ENCODE data around the gene PNPLA8. TPM values are rescaled to one million over a fixed set of nuclear protein-coding genes. Genes with fewer than 3 reads are reported as not detected.

Gene PNPLA8
- total RNA-seq, 1 donor from 2014 or later, result 33.4 TPM

GRCh38 chr7:108441392-108441955, 84.5 kb downstream of the PNPLA8 start:
- Mint-ChIP-seq H3K27me3 (ENCODE audit: insufficient read depth, low read depth) (no peaks in the 10 kb centered on the region), H3K4me1 (peaks cover 2% of the 10 kb centered on the region), H3K27ac (no peak overlapping the region), H3K9me3 (peaks cover 6% of the 10 kb centered on the region), H3K36me3 (no peaks in the 10 kb centered on the region), H3K4me3 (no peak overlapping the region)
- peaks cover 6% of the 10 kb centered on the region for H3F3A ChIP-seq (ENCODE audit: low read depth)
- H2AFZ ChIP-seq (replicated peaks), result no peak overlapping the region
- H3K4me2 ChIP-seq, result no peak overlapping the region
- no peak overlapping the region for H3K9ac ChIP-seq
- H3K9me3 ChIP-seq (ENCODE audit: low read depth), result peaks cover 10% of the 10 kb centered on the region
- H3K4me1 ChIP-seq, result peaks cover 11% of the 10 kb centered on the region
- no peak overlapping the region for H3K27ac ChIP-seq
- no peaks in the 10 kb centered on the region for H4K20me1 ChIP-seq (ENCODE audit: low read depth)
- DNase-seq (ENCODE audit: low spot score), result no peak
- no peaks in the 10 kb centered on the region for H3K27me3 ChIP-seq
- H3K4me3 ChIP-seq, result no peak overlapping the region
- no peaks in the 10 kb centered on the region for H3K36me3 ChIP-seq
- H3K79me2 ChIP-seq (ENCODE audit: low read depth), result peaks cover 3% of the 10 kb centered on the region
- TF ChIP-seq EZH2phosphoT487 (IDR thresholded peaks at IDR 0.05) (no peak), CTCF (IDR thresholded peaks at IDR 0.05) (no peak), EZH2 (IDR thresholded peaks at IDR 0.05) (no peak)

GRCh38 chr7:108440613-108441012, 85.3 kb downstream of the PNPLA8 start:
- Histone ChIP-seq H3K27me3 (no peaks in the 10 kb centered on the region), H3K27ac (peak overlapping the region; percentile 4), H3K4me1 (peaks cover 11% of the 10 kb centered on the region), H3K79me2 (ENCODE audit: low read depth) (peaks cover 3% of the 10 kb centered on the region), H3K9ac (no peak overlapping the region), H3K4me3 (no peak overlapping the region), H4K20me1 (ENCODE audit: low read depth) (no peaks in the 10 kb centered on the region), H2AFZ (replicated peaks) (peak overlapping the region; percentile 45), H3F3A (ENCODE audit: low read depth) (peaks cover 6% of the 10 kb centered on the region), H3K4me2 (peak overlapping the region; percentile 24), H3K36me3 (no peaks in the 10 kb centered on the region), H3K9me3 (ENCODE audit: low read depth) (peaks cover 10% of the 10 kb centered on the region)
- no peak overlapping the region for H3K27ac Mint-ChIP-seq
- no peak overlapping the region for H3K4me3 Mint-ChIP-seq
- peaks cover under 1% of the 10 kb centered on the region for H3K36me3 Mint-ChIP-seq
- H3K27me3 Mint-ChIP-seq (ENCODE audit: insufficient read depth, low read depth), result no peaks in the 10 kb centered on the region
- H3K4me1 Mint-ChIP-seq, result peaks cover 2% of the 10 kb centered on the region
- H3K9me3 Mint-ChIP-seq, result peaks cover 9% of the 10 kb centered on the region
- no peak for DNase-seq (ENCODE audit: low spot score)
- TF ChIP-seq EZH2 (IDR thresholded peaks at IDR 0.05), result no peak
- TF ChIP-seq CTCF (IDR thresholded peaks at IDR 0.05), result no peak
- no peak for TF ChIP-seq EZH2phosphoT487 (IDR thresholded peaks at IDR 0.05)

GRCh38 chr7:108436906-108437305, 89.0 kb downstream of the PNPLA8 start:
- Histone ChIP-seq H3F3A (ENCODE audit: low read depth) (peaks cover 6% of the 10 kb centered on the region), H3K4me3 (no peak overlapping the region), H3K9ac (no peak overlapping the region), H2AFZ (replicated peaks) (no peak overlapping the region), H3K27me3 (no peaks in the 10 kb centered on the region), H3K4me2 (no peak overlapping the region), H3K9me3 (ENCODE audit: low read depth) (peaks cover 10% of the 10 kb centered on the region), H3K79me2 (ENCODE audit: low read depth) (peaks cover 3% of the 10 kb centered on the region), H4K20me1 (ENCODE audit: low read depth) (no peaks in the 10 kb centered on the region), H3K4me1 (peaks cover 19% of the 10 kb centered on the region), H3K36me3 (no peaks in the 10 kb centered on the region), H3K27ac (no peak overlapping the region)
- no peak overlapping the region for H3K27ac Mint-ChIP-seq
- no peaks in the 10 kb centered on the region for H3K27me3 Mint-ChIP-seq (ENCODE audit: insufficient read depth, low read depth)
- peaks cover 19% of the 10 kb centered on the region for H3K9me3 Mint-ChIP-seq
- TF ChIP-seq CTCF (IDR thresholded peaks at IDR 0.05) (no peak), EZH2phosphoT487 (IDR thresholded peaks at IDR 0.05) (no peak), EZH2 (IDR thresholded peaks at IDR 0.05) (no peak)
- H3K4me1 Mint-ChIP-seq, result no peaks in the 10 kb centered on the region
- H3K4me3 Mint-ChIP-seq, result no peak overlapping the region
- DNase-seq (ENCODE audit: low spot score), result no peak
- peaks cover 3% of the 10 kb centered on the region for H3K36me3 Mint-ChIP-seq

Data from neural progenitor cell (in vitro differentiated cells).